ENCODE measurements around the gene ITPR1. TPM values are rescaled to one million over a fixed set of nuclear protein-coding genes. Genes with fewer than 3 reads are reported as not detected.
"Not testable (repeated sequence)": the region's sequence is repeated elsewhere in the genome, so short reads cannot be mapped to it uniquely, and the experiment has no call there.

ITPR1 gene
- total and polyA plus RNA-seq, 2 experiments from 2014 or later: 1.4 to 2.5 TPM

DNA sequence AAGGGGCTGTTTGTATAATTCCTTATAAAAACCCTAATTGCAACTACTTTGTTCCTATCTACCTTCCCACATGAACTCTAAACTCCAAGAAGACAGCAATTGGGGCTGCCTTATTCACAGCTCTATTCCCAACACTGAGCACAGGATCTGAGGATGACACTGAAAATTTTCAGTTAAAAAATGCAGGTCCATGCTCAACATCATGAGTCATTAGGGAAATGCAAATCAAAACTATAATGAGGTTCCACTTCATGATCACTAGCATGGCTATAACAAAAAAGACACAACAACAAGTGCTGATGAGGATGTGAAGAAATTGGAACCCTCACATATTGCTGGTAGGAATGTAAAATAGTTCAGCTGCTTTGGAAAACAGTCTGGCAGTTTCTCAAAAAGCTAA is 39.0 kb upstream of the ITPR1 start:
- H3K4me1 ChIP-seq (ENCODE audit: insufficient read depth): no peaks in the 10 kb centered on the region
- no peak overlapping the region for H2AFZ ChIP-seq
- no peaks in the 10 kb centered on the region for H3K27me3 ChIP-seq (replicated peaks; ENCODE audit: insufficient read depth)
- H3K9me3 ChIP-seq (ENCODE audit: low read depth): no peaks in the 10 kb centered on the region
- TF ChIP-seq EZH2phosphoT487 (IDR thresholded peaks at IDR 0.05; ENCODE audit: insufficient read depth, low read depth) (no peak), EZH2 (IDR thresholded peaks at IDR 0.05; ENCODE audit: insufficient read depth, poor library complexity, severe bottlenecking) (no peak)
- no peak overlapping the region for H3K27ac ChIP-seq
- H3K36me3 ChIP-seq (ENCODE audit: low read depth): no peaks in the 10 kb centered on the region
- H3F3A ChIP-seq (ENCODE audit: insufficient read depth): no peaks in the 10 kb centered on the region
- H4K20me1 ChIP-seq (ENCODE audit: insufficient read depth): no peaks in the 10 kb centered on the region
- H3K9me2 ChIP-seq (ENCODE audit: insufficient read depth): peaks cover 3% of the 10 kb centered on the region; the same call in 1 of the 2 replicates
- H3K4me3 ChIP-seq: no peak overlapping the region
- H3K4me2 ChIP-seq (ENCODE audit: unreplicated experiment): no peak overlapping the region
- DNase-seq: no peak
- in situ Hi-C loops (cut with MboI): no loop called here
- H3K9ac ChIP-seq: no peak overlapping the region
- H3K79me2 ChIP-seq (ENCODE audit: insufficient read depth): no peaks in the 10 kb centered on the region

DNA sequence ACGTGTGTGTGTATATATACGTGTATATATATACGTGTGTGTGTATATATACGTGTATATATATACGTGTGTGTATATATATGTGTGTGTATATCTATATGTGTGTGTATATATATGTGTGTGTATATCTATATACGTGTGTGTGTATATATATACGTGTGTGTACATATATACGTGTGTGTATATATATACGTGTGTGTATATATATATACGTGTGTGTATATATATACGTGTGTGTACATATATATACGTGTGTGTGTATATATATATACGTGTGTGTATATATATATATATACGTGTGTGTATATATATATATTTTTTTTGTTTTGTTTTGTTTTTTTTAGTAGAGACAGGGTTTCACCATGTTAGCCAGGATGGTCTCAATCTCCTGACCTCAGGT is 36.4 kb upstream of the ITPR1 start:
- H3K4me2 ChIP-seq (ENCODE audit: unreplicated experiment); H3K4me1 ChIP-seq (ENCODE audit: insufficient read depth); H3K9me3 ChIP-seq (ENCODE audit: low read depth); H4K20me1 ChIP-seq (ENCODE audit: insufficient read depth); in situ Hi-C loops (cut with MboI); H3K79me2 ChIP-seq (ENCODE audit: insufficient read depth); H3K36me3 ChIP-seq (ENCODE audit: low read depth); H3K4me3 ChIP-seq; H3K27ac ChIP-seq; H3K27me3 ChIP-seq (replicated peaks; ENCODE audit: insufficient read depth); DNase-seq; H3K9me2 ChIP-seq (ENCODE audit: insufficient read depth); H2AFZ ChIP-seq; H3K9ac ChIP-seq; H3F3A ChIP-seq (ENCODE audit: insufficient read depth): not testable (repeated sequence)
- WGBS, 2 experiments (ENCODE audit: low coverage in 1 of 2, low lambda C conversion rate in 2 of 2, missing lambda C conversion rate in 2 of 2): 90 to 100% methylated on average over 5 to 14 of the region's 14 CpGs

DNA sequence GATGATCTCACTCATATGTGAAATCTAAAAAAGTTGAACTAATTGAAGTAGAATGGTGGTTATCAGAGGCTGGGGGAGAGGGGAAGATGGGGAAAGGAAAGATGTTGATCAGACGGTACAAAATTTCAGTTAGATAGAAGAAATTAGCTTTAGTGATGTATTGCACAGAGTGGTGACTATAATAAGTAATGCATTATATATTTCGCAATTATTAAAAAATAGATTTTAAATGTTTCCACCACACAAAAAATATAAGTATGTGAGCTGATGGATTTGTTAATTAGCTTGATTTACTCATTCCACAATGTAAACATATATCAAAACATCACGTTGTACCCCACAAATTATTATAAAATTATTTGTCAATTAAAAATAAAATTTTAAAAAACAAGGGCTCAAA is 34.2 kb upstream of the ITPR1 start:
- in situ Hi-C loops (cut with MboI): no loop called here
- H4K20me1 ChIP-seq (ENCODE audit: insufficient read depth): no peaks in the 10 kb centered on the region
- no peak overlapping the region for H3K9ac ChIP-seq

DNA sequence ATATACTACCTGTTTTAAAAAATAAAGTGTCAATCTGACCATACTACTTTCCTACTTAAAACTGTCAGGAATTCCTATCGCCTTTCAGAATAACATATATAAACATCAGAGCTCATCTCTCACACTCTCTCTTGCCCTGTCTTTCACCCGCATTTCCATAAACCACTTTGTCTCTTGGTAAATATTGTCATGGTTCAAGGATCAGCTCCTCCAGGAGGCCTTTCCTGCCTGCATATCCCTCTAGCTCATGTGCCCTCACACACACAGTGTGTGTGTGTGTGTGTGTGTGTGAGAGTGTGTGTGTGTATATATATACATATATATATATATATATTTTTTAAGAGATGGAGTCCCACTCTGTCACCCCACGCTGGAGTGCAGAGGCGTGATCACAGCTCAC is 32.8 kb upstream of the ITPR1 start:
- DNase-seq: no peak
- Histone ChIP-seq H3K4me1 (ENCODE audit: insufficient read depth) (no peaks in the 10 kb centered on the region), H3K27ac (no peak overlapping the region), H2AFZ (no peak overlapping the region), H3K9me3 (ENCODE audit: low read depth) (no peaks in the 10 kb centered on the region), H3K79me2 (ENCODE audit: insufficient read depth) (no peaks in the 10 kb centered on the region; the same call in 1 of the 2 replicates), H3K4me3 (no peak overlapping the region), H3K27me3 (replicated peaks; ENCODE audit: insufficient read depth) (no peaks in the 10 kb centered on the region), H3K9ac (no peak overlapping the region), H4K20me1 (ENCODE audit: insufficient read depth) (no peaks in the 10 kb centered on the region), H3K36me3 (ENCODE audit: low read depth) (no peaks in the 10 kb centered on the region), H3K4me2 (ENCODE audit: unreplicated experiment) (no peak overlapping the region), H3F3A (ENCODE audit: insufficient read depth) (no peaks in the 10 kb centered on the region), H3K9me2 (ENCODE audit: insufficient read depth) (no peaks in the 10 kb centered on the region)
- in situ Hi-C loops (cut with MboI): no loop called here
- WGBS, 2 experiments (ENCODE audit: low coverage in 1 of 2, low lambda C conversion rate in 2 of 2, missing lambda C conversion rate in 2 of 2): 76 to 85% methylated on average over 4 of the region's 4 CpGs
- TF ChIP-seq EZH2phosphoT487 (IDR thresholded peaks at IDR 0.05; ENCODE audit: insufficient read depth, low read depth) (no peak), EZH2 (IDR thresholded peaks at IDR 0.05; ENCODE audit: insufficient read depth, poor library complexity, severe bottlenecking) (no peak)

More for the DNA sequence above, 34.2 kb upstream of the ITPR1 start:
- Histone ChIP-seq H3F3A (ENCODE audit: insufficient read depth) (no peaks in the 10 kb centered on the region), H3K9me3 (ENCODE audit: low read depth) (no peaks in the 10 kb centered on the region), H3K27me3 (replicated peaks; ENCODE audit: insufficient read depth) (no peaks in the 10 kb centered on the region), H3K9me2 (ENCODE audit: insufficient read depth) (no peaks in the 10 kb centered on the region), H3K4me1 (ENCODE audit: insufficient read depth) (no peaks in the 10 kb centered on the region), H3K79me2 (ENCODE audit: insufficient read depth) (no peaks in the 10 kb centered on the region), H3K36me3 (ENCODE audit: low read depth) (no peaks in the 10 kb centered on the region), H2AFZ (no peak overlapping the region), H3K4me2 (ENCODE audit: unreplicated experiment) (no peak overlapping the region), H3K4me3 (no peak overlapping the region), H3K27ac (no peak overlapping the region)
- no peak for DNase-seq
- 93 to 95% methylated on average over 3 of the region's 3 CpGs for WGBS, 2 experiments (ENCODE audit: low coverage in 1 of 2, low lambda C conversion rate in 2 of 2, missing lambda C conversion rate in 2 of 2)
- TF ChIP-seq EZH2 (IDR thresholded peaks at IDR 0.05; ENCODE audit: insufficient read depth, poor library complexity, severe bottlenecking) (no peak), EZH2phosphoT487 (IDR thresholded peaks at IDR 0.05; ENCODE audit: insufficient read depth, low read depth) (no peak)

DNA sequence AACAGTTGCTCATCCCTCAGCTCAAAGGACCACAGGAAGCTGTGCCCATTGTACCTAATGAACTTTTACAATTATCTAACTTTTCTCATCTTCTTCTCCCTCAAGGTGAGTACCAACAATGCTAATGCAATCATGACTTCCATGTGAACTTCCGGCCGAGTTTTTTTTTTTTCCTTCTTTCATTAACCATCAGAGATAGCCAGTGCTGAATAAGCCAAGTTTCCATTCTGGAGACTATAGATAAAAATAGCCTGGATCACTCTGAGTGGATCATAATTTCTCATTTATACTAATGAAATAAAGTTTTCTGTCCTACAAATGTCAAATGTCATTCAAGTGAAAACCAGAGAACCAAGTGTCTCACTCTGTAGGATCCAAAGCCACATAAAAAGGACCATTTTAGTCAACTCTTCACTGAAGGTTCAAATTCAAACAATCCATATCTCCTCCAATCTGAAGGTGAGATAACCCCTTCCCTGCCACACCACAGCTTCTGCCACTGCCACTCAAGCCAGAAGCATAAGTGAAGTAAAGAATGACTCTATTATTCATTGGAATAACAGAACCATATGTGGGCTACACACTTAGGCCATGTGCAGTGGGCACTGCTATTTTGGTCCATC is 31.6 kb upstream of the ITPR1 start:
- WGBS, 2 experiments (ENCODE audit: low coverage in 1 of 2, low lambda C conversion rate in 2 of 2, missing lambda C conversion rate in 2 of 2): 60 to 72% methylated on average over 2 of the region's 2 CpGs
- peaks cover 5% of the 10 kb centered on the region; the same call in 1 of the 2 replicates for H3K79me2 ChIP-seq (ENCODE audit: insufficient read depth)
- H3F3A ChIP-seq (ENCODE audit: insufficient read depth): no peaks in the 10 kb centered on the region
- H3K9ac ChIP-seq: no peak overlapping the region
- no peaks in the 10 kb centered on the region for H3K36me3 ChIP-seq (ENCODE audit: low read depth)
- H3K9me2 ChIP-seq (ENCODE audit: insufficient read depth): no peaks in the 10 kb centered on the region
- H3K27ac ChIP-seq: no peak overlapping the region
- in situ Hi-C loops (cut with MboI): no loop called here
- H2AFZ ChIP-seq: no peak overlapping the region
- H3K9me3 ChIP-seq (ENCODE audit: low read depth): no peaks in the 10 kb centered on the region
- no peak overlapping the region for H3K4me2 ChIP-seq (ENCODE audit: unreplicated experiment)
- DNase-seq: no peak
- TF ChIP-seq EZH2 (IDR thresholded peaks at IDR 0.05; ENCODE audit: insufficient read depth, poor library complexity, severe bottlenecking): no peak
- no peak for TF ChIP-seq EZH2phosphoT487 (IDR thresholded peaks at IDR 0.05; ENCODE audit: insufficient read depth, low read depth)
- no peak overlapping the region for H3K4me3 ChIP-seq
- H3K27me3 ChIP-seq (replicated peaks; ENCODE audit: insufficient read depth): no peaks in the 10 kb centered on the region
- no peaks in the 10 kb centered on the region for H3K4me1 ChIP-seq (ENCODE audit: insufficient read depth)
- no peaks in the 10 kb centered on the region for H4K20me1 ChIP-seq (ENCODE audit: insufficient read depth)
